Measurements from ENCODE around the gene SUOX.
A peak's percentile ranks its signal among the peaks of the same experiment; 100 is the strongest.
"Not testable (repeated sequence)": the region's sequence is repeated elsewhere in the genome, so short reads cannot be mapped to it uniquely, and the experiment has no call there.

Gene SUOX

GRCh38 chr12:55983232-55983842 is 13.7 kb upstream of the SUOX start:
- DNase-seq (ENCODE audit: low read depth in 3 of 3): no peak

GRCh38 chr12:55984861-55985260 is 12.2 kb upstream of the SUOX start:
- no peak for DNase-seq (ENCODE audit: low read depth in 3 of 3)

GRCh38 chr12:55985341-55985740 is 11.7 kb upstream of the SUOX start:
- no peak for DNase-seq (ENCODE audit: low read depth in 3 of 3)

GRCh38 chr12:55985976-55986375 is 11.1 kb upstream of the SUOX start:
- DNase-seq (ENCODE audit: low read depth in 3 of 3): not testable (repeated sequence)

GRCh38 chr12:55991110-55991509 is 6.0 kb upstream of the SUOX start:
- DNase-seq (ENCODE audit: low read depth in 3 of 3): no peak

- no peak for DNase-seq (ENCODE audit: low read depth in 3 of 3)
These were observed 3.7 kb upstream of the SUOX start for GRCh38 chr12:55993230-55993853.

GRCh38 chr12:55995366-55995765 is 1.7 kb upstream of the SUOX start:
- DNase-seq (ENCODE audit: low read depth in 3 of 3): no peak

- peak; percentile 30 to 39 (median 34) for DNase-seq (ENCODE audit: low read depth in 3 of 3)
These were observed 818 bp upstream of the SUOX start for GRCh38 chr12:55996201-55996714.

- no peak for DNase-seq (ENCODE audit: low read depth in 3 of 3)
These were observed 421 bp downstream of the SUOX start for GRCh38 chr12:55997535-55997859.

- DNase-seq (ENCODE audit: low read depth in 3 of 3): not testable (repeated sequence)
These were observed 2.4 kb downstream of the SUOX start for GRCh38 chr12:55999522-55999921.

GRCh38 chr12:55999999-56000540 is 3.0 kb downstream of the SUOX start:
- DNase-seq (ENCODE audit: low read depth in 3 of 3): not testable (repeated sequence)

- no peak for DNase-seq (ENCODE audit: low read depth in 3 of 3)
These were observed 4.5 kb downstream of the SUOX start for GRCh38 chr12:56001487-56002100.

- DNase-seq (ENCODE audit: low read depth in 3 of 3): not testable (repeated sequence)
These were observed 6.3 kb downstream of the SUOX start for GRCh38 chr12:56003376-56003775.

GRCh38 chr12:56004211-56004610 is 7.1 kb downstream of the SUOX start:
- DNase-seq (ENCODE audit: low read depth in 3 of 3): no peak

- peak in 1 of 3 donors; percentile 84 for DNase-seq (ENCODE audit: low read depth in 3 of 3)
These were observed 10.8 kb downstream of the SUOX start for GRCh38 chr12:56007564-56008559.

GRCh38 chr12:56010111-56010570 is 13.1 kb downstream of the SUOX start:
- DNase-seq (ENCODE audit: low read depth in 3 of 3): no peak

- DNase-seq (ENCODE audit: low read depth in 3 of 3): no peak
These were observed 14.5 kb downstream of the SUOX start for GRCh38 chr12:56011509-56012090.

- DNase-seq (ENCODE audit: low read depth in 3 of 3): no peak
These were observed 16.4 kb downstream of the SUOX start for GRCh38 chr12:56013482-56013881.

GRCh38 chr12:56014205-56014604 is 17.1 kb downstream of the SUOX start:
- no peak for DNase-seq (ENCODE audit: low read depth in 3 of 3)

- no peak for DNase-seq (ENCODE audit: low read depth in 3 of 3)
These were observed 20.1 kb downstream of the SUOX start for GRCh38 chr12:56017181-56017580.

GRCh38 chr12:56018356-56018755 is 21.3 kb downstream of the SUOX start:
- DNase-seq (ENCODE audit: low read depth in 3 of 3): no peak
